Heart right ventricle (tissue), 16 donors: ENCODE measurements around the gene ACP1. TPM values are rescaled to one million over a fixed set of nuclear protein-coding genes. Genes with fewer than 3 reads are reported as not detected.

Source experiments
- ATAC-seq, 8 donors: fragments of 200-7000 bp; cut with Tn5 transposase; one replicate each; pipeline ENCODE4 v1.9.1; 2020; ENCODE audit warnings: mild to moderate bottlenecking in 8 of 8, moderate library complexity in 8 of 8, moderate number of reproducible peaks in 1 of 8
- DNase-seq, 2 donors: peaks; one replicate each; pipeline ENCODE4 v3.0.0-alpha.2; 2020
- H3K27ac ChIP-seq, 10 donors: fragments of 200-600 bp; sonication (generic) in 2 of 10; one replicate each; pipeline versions ENCODE4 v1.5.0 to v1.8.0; 2020 to 2022; ENCODE audit warnings: mild to moderate bottlenecking in 3 of 10
- H3K27me3 ChIP-seq, 7 donors: fragments of 200-600 bp; one replicate each; pipeline ENCODE4 v1.8.0; 2021 to 2022; ENCODE audit warnings: mild to moderate bottlenecking in 2 of 7
- H3K36me3 ChIP-seq, 9 donors: fragments of 200-600 bp; sonication (generic) in 1 of 9; one replicate each; pipeline versions ENCODE4 v1.5.0 to v1.8.0; 2020 to 2022; ENCODE audit warnings: mild to moderate bottlenecking in 2 of 9
- H3K4me1 ChIP-seq, 9 donors: fragments of 200-600 bp; sonication (generic) in 1 of 9; one replicate each; pipeline versions ENCODE4 v1.5.0 to v1.8.0; 2020 to 2022; ENCODE audit warnings: mild to moderate bottlenecking in 4 of 9
- H3K4me3 ChIP-seq, 10 donors: fragments of 200-600 bp; sonication (generic) in 2 of 10; one replicate each; pipeline versions ENCODE4 v1.5.0 to v1.8.0; 2020 to 2022; ENCODE audit warnings: mild to moderate bottlenecking in 7 of 10, moderate library complexity in 2 of 10
- H3K9me3 ChIP-seq, 11 donors: fragments of 200-600 bp in 10 of 11; sonication (generic) in 2 of 11; one replicate each; pipeline versions ENCODE4 v1.5.0 to v1.8.0; 2013 to 2022; ENCODE audit warnings: mild to moderate bottlenecking in 2 of 11, control low read depth in 1 of 11, moderate library complexity in 1 of 11
- CTCF ChIP-seq, 9 donors: fragments of 200-600 bp; sonication (generic) in 2 of 9; IDR thresholded peaks; one replicate each; pipeline versions ENCODE4 v1.5.0 to v1.8.0; 2021 to 2022; ENCODE audit warnings: antibody characterized with exemption in 9 of 9, mild to moderate bottlenecking in 5 of 9, moderate library complexity in 1 of 9
- WGBS, 2 donors: extraction: QIAGEN DNeasy Blood & Tissue Kit; methylation state at CpG; one replicate each; pipeline ENCODE4 v1.1.7; 2013; ENCODE audit warnings: inconsistent platforms in 1 of 2; 5-methylcytosine and 5-hydroxymethylcytosine counted together
- intact Hi-C, 10 donors: fragments of 100-400 bp; cut with DNase I; formaldehyde crosslinking; loops; one replicate each; pipeline versions ENCODE4 v1.11.1 to v1.14.2; 2022
- polyA plus RNA-seq, 2 donors: library from polyadenylated mRNA; stranded (reverse); fragments of 200-250 nt; gene quantifications; one replicate each; pipeline ENCODE4 v1.2.3, GENCODE V29; 2013
- total RNA-seq, 10 donors: library from RNA; stranded (reverse); fragmentation: NEBNext Ultra II Directional in 3 of 10; extraction: Animal tissue kit (Norgen Biotek cat#: 25700) in 3 of 10; gene quantifications; one replicate each; pipeline versions ENCODE4 v1.2.1 to v1.2.4, GENCODE V29; 2021 to 2023
- donor health status: Arrhythmogenic right ventricular cardiomyopathy.
- donor health status: ischemic (EF 13 %, LVEDD 7.1; RV severe dilation, severe dysfunction).
- donor health status: healthy with polysubstance abuse.
- donor health status: DM: no; HTN: yes; CAD: no.
- donor health status: DM: no; HTN: no; CAD: no.
- donor health status: ischemic (EF 25% LVEDD 6.9; RV normal size, moderate dysfunction).
- donor health status: ischemic (EF 25% LVEDD 5.7; RV mildly dilated, moderate dysfunction).
- donor health status: healthy.
- donor health status: DM: yes; HTN: yes; CAD: no.
- donor health status: Ischemic cardiomyopathy.
- donor health status: ischemic (EF 35%, LVEDD 5.7; RV mildly dilated, moderate dysfunction).
- donor health status: nonischemic (EF 11% LVEDD 7.7; RV severe dilation, severe dysfunction).
- donor health status: DM: yes; HTN: yes; CAD: no.
- donor health status: PGD.
- donor health status: ischemic (EF 29% LVEDD 5.4; RV normal size, mild dysfunction).
- donor health status: nonischemic (EF 23%, LVEDD 6.1; RV moderate dilation, normal function).

ACP1 gene
- total and polyA plus RNA-seq, 12 donors: 38.3 to 87.7 (median 65.2) TPM

DNA sequence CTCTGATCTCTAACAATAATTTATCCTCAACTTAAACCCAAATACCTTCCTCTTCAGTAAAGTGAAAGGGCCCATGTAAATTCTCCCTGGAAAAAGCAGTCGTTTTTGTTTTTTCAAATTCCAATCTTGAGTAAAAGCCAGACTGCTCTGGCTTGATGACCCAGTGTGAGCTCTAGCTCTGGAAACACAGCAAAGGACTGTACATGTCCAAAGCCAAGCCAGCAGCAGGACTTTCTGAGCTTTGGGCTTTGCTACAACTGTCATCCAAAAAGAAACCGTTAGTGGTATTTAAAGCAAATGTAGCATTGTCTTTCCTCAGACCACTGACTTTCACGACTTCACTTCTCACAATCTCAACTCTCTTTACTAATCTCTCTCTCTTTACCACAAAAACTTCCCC, 26.3 kb upstream of the ACP1 start:
- DNase-seq (no peak), ATAC-seq (no peak)
- TF ChIP-seq CTCF (IDR thresholded peaks at IDR 0.05): no peak
- peaks cover 0 to 18% (median 6%) of the 10 kb centered on the region in 11 donors for H3K9me3 ChIP-seq
- no peak overlapping the region for H3K27ac ChIP-seq
- WGBS, 2 donors: 68% methylated on average over 3 of the region's 3 CpGs
- intact Hi-C loops: loop anchor here in 1 of 10 donors (5.0 kb wide), 1 partner anchor 59 kb away; no protein-coding TSS in a partner anchor
- no peaks in the 10 kb centered on the region for H3K4me1 ChIP-seq
- peaks cover 0 to 61% (median 8%) of the 10 kb centered on the region in 9 donors for H3K36me3 ChIP-seq
- no peaks in the 10 kb centered on the region for H3K27me3 ChIP-seq
- H3K4me3 ChIP-seq: no peak overlapping the region

DNA sequence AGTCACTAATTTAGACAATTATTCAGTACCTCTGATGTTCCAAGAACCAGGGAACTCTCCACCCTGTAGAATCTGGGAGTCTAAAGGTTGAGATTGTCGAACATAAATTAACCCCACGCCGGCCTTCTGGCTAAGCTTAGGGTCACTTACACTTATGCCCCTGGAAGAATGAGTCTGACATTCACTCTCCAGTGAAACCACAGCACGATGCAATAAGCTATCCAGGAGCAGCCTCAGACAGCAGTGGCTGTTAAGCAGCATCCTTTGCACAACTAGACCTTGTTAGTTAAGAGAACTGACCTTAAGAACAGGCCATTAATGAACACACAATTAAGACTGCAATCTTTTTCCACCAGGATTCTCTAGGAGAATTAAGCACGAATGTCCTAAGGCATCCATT, 25.9 kb upstream of the ACP1 start:
- WGBS, 2 donors: 91 to 92% methylated on average over 5 of the region's 5 CpGs
- TF ChIP-seq CTCF (IDR thresholded peaks at IDR 0.05): no peak
- Histone ChIP-seq H3K4me1 (no peaks in the 10 kb centered on the region), H3K27ac (no peak overlapping the region), H3K4me3 (no peak overlapping the region), H3K36me3 (peaks cover 0 to 61% (median 13%) of the 10 kb centered on the region in 9 donors), H3K9me3 (peaks cover 0 to 19% (median 6%) of the 10 kb centered on the region in 11 donors), H3K27me3 (no peaks in the 10 kb centered on the region)
- DNase-seq (no peak), ATAC-seq (no peak)
- intact Hi-C loops: loop anchor here in 1 of 10 donors (5.0 kb wide), 1 partner anchor 58 kb away; no protein-coding TSS in a partner anchor

- intact Hi-C loops: loop anchor here in 3 of 10 donors (10.0 kb wide), 2 partner anchors 50 to 390 kb away; no protein-coding TSS in a partner anchor
Observed at GRCh38 chr2:244547-244946, 20.2 kb upstream of the ACP1 start.

DNA sequence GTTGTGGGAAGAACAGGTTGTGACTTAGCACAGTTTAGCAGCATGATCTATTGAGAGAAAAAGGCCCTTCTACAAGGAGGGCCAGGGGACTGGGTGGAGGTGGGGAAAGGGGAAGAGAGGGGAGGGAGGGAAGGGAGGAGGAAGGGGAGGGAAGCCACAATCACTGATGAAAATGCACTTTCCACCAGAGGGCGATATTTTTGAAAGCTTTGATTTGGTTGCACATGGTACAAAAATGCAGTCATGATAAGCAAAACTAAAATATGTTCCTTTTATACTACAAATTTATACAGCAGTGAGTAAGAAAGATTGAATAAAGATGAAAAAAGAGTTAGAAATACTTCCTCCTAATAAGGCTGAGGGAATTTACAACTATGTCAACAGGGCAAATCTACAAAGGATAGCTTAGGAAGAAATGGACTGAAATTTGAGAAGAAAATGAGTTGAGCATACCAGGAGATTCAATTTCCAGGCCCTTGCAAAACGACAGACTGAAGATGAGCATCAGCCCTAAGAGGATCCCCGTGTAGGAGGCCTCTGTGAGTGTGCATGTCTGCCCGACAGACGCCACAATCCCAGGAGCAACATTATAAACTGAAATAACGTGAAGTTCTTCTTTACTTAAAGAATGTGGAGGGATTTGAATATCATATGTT, 18.1 kb upstream of the ACP1 start:
- ATAC-seq (no peak), DNase-seq (peak in 1 of 2 donors; percentile 29)
- WGBS, 2 donors: 65 to 68% methylated on average over 6 of the region's 6 CpGs
- H3K4me1 ChIP-seq: no peaks in the 10 kb centered on the region
- H3K27ac ChIP-seq: no peak overlapping the region
- TF ChIP-seq CTCF (IDR thresholded peaks at IDR 0.05): peak in 8 of 9 donors; percentile 13 to 70 (median 58)
- H3K27me3 ChIP-seq: no peaks in the 10 kb centered on the region
- H3K4me3 ChIP-seq: no peak overlapping the region
- intact Hi-C loops: loop anchor here in 5 of 10 donors (2.0 to 10.0 kb wide), 5 partner anchors 41 to 388 kb away; partner anchors contain the start of gene ALKAL2 (in 1 of the 5)
- H3K36me3 ChIP-seq: peaks cover 0 to 80% (median 23%) of the 10 kb centered on the region in 9 donors
- H3K9me3 ChIP-seq: peaks cover 0 to 19% (median 6%) of the 10 kb centered on the region in 11 donors

More at GRCh38 chr2:244547-244946, 20.2 kb upstream of the ACP1 start:
- no peak for TF ChIP-seq CTCF (IDR thresholded peaks at IDR 0.05)
- H3K27ac ChIP-seq: no peak overlapping the region
- WGBS, 2 donors: 93 to 96% methylated on average over 7 of the region's 7 CpGs
- ATAC-seq (no peak), DNase-seq (no peak)
- H3K4me3 ChIP-seq: no peak overlapping the region
- no peaks in the 10 kb centered on the region for H3K4me1 ChIP-seq
- no peaks in the 10 kb centered on the region for H3K27me3 ChIP-seq
- peaks cover 0 to 93% (median 20%) of the 10 kb centered on the region in 9 donors for H3K36me3 ChIP-seq
- H3K9me3 ChIP-seq: peaks cover 0 to 19% (median 6%) of the 10 kb centered on the region in 11 donors
